Measurements from ENCODE around the gene POU2AF2.
"Not testable (repeated sequence)": the region's sequence is repeated elsewhere in the genome, so short reads cannot be mapped to it uniquely, and the experiment has no call there.

The POU2AF2 gene, protein sequence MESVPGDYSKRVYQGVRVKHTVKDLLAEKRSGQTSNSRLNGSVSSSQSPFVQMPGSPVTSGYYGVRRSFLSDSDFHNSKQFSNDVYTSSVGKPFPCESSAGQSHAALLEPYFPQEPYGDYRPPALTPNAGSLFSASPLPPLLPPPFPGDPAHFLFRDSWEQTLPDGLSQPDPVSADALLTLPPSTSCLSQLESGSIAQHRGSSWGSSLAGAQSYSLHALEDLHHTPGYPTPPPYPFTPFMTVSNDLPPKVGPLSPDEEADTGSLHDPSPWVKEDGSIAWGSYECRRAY

DNA sequence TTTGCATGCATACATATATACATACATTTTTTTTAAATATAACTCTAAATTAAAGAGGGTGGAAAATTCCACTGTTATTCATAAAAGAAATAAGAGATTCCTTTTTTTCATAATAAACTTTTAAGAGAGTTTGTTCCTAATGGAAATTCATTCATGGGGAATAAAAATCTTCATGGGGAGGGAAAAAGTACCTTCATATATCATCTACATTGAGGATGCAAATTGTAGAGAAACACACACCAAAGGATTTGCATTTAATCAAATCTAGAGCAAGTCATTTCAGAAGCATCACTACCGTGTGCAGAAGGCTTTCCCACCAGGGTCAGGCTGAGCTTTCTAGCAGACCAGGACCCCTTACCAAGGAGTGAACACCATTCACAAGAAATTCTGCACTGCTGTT lies at the start of gene POU2AF2:
Gene POU2AF2 (plus strand): TSS at position 301 of the 400 bp plus-strand sequence. CDS start 129 bp downstream, outside the sequence.
- no peak for DNase-seq (ENCODE audit: low read depth in 2 of 2)

DNA sequence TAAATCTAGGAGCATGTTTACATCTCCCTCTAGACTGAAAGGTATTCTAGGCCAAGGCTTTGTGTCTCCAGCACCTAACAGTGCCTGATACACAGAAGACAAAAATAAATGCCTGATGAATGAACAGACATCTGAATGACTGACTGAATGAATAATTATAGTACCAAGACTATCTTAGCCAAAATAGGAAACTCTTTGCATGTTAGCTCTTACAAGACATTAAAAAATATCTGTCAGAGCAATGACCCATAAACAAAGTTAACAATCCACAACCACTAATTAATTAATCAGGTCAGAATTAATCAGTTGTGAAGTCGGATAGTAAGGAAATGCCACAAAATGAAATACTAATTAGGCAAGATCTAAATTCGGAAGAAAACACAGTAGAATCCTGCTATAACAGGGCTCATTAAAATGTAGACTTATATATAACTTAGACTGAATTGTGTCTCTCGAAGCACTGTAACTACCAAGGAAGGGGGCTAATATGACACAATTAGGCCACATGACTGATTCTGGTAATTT lies 45.5 kb upstream of the POU2AF2 start:
- DNase-seq (ENCODE audit: low read depth in 2 of 2), result no peak

DNA sequence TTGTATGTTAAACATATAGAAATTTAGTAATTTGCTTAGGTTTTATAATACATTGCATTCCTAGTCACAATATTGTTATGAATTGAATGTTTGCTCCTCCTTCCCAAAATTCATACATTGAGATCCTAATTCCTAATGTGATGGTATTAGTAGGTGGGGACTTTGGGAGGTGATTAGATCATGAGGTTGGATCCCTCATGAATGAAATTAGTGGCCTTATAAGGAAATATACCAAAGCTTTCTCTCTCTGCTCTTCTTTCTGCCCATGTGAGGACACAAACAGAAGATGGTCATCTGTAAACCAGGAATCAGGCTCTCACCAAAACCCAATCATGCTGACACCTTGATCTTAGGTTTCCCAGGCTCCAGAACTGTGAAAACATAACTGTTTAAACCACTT lies 41.3 kb upstream of the POU2AF2 start:
- no peak for DNase-seq (ENCODE audit: low read depth in 2 of 2)

DNA sequence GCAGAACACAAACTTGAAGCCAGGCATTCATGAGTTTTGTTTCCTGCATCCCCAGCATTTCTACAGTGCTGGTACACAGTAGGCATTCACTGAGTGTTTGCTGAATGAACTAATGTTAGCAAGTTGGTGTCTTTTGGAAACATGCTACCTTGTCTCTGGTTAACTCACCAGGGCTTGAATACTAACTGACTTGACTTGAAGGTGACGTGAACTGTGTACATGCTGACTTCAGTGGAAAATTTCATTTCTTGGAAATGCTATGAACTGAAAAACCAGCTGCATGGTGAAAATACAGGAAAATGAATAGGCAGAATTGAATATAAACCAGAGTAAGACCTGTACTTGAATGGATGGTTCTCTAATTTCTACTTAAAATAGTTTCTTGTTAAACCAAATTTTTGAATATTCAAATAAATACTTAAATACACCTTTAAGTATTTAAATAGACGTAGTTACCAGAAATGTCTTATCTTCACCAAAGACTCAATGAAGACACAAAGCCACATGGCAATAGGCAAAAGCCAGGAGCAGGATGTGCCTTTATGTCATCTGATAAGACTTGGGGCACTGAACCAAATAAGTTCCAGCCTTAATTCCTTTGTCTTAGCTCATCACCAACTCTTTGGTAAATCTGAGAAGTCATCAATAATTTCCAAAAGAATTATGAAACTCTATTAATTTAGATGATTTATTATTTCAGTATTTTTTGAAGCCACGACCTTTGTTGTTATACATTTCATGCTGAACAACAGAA lies 39.7 kb upstream of the POU2AF2 start:
- no peak for DNase-seq (ENCODE audit: low read depth in 2 of 2)

DNA sequence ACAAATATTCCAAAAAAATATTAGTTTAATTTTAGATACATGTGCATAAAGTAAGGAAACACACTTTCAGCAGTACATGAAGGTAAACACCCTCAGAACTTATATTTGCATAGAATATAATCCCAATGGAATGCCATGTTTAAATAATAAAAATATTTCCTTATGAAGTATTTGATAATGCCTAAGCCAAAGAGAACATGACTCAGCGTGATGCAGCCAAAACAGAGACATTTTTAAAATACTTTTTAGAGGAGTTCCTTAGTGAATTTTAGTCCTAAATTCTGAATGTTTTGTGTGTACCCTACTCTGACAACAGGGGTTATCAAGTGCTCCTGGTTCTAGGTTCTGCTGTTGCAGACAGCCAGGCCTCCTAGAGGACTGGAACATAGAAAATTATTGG lies 39.1 kb upstream of the POU2AF2 start:
- DNase-seq (ENCODE audit: low read depth in 2 of 2), result no peak

DNA sequence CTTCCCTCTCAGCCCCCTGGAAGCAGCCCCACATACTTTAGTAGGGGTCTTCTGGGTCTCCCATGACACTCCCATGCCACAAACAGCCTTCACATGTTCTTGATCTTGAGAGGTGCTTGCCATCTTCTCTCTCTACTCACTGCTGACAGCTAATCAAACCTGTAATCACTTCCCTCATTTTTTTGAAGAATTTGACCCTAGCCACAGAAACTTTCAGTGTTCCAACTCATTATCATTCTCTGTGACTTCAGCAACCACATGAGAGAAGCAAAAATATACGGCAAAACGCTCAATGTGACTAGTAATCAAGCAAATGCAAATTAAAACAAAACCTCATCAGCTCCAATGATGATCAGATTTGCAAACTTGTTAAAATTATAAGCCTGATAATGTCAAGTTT lies 38.3 kb upstream of the POU2AF2 start:
- DNase-seq (ENCODE audit: low read depth in 2 of 2), result no peak

DNA sequence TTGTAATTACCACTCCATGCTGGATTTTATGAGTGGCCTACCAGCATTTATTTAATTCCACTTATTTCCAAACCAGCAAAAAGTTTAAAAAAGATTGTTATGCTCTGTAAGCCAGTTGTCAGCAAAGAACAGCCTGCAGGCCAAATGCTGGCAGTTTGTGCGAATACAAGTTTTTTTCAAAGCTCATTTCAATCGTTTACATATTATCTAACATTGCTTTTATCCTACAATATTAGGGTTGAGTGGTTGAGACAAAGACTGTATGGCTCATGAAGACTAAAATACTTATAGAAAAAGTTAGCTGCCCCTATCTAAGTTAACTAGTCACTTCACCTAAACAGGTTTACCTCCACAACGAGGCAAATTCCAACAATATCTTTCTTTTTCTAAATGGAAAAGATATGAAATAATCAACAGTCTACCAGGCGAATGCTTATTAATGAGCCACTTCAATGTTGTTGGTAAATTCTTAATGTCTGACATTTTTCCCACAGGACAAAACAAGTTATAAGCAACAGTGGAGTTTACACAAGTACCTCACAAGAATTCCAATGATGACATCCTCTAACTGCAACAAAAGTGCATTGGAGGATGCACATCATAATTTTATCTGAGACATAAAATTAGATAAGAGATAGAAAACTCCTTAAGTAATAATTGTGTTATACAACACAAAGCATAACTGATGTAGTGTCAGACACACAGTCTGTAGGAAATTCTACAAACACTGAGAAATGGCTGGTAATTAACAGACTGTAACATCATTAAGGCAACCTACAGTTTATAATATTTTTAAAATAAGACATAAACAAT lies 35.8 kb upstream of the POU2AF2 start:
- no peak for DNase-seq (ENCODE audit: low read depth in 2 of 2)

DNA sequence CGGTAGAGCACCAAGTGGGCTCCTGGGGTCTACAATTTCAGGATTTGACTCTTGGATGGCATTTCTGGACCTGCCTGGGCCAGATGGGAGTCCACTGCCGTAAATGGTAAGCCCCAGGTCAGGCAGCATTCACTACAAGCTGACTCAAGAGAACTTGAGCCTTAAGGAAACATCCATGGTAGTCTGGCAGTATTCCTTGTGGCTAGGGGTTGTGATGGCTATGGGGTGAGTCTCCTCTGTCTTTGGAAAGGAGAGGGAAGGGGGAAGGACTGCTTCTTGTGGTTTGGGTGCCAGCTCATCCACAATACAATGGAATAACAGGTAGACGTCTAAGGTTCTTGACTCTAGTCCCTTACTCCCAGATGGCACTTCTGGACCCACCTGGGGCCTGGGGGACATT lies 32.3 kb upstream of the POU2AF2 start:
- no peak for DNase-seq (ENCODE audit: low read depth in 2 of 2)

DNA sequence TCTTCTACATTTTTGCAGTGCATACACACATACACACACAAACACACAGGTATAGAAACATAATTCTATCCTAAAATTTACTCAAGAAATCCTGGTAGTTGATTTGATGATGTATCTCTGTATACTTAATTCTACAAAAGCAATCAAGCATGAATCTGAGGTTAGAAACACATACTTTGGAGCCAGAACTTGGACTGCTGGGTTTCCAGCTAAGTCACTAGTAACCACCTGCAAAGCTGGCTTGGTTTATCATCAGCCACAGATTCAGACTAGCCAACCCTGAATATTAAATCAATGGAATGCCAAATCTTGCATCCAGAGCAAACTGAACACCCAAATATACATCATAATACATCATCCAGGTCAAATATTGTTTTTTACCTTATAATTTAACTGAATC lies 24.8 kb upstream of the POU2AF2 start:
- DNase-seq (ENCODE audit: low read depth in 2 of 2), result no peak

DNA sequence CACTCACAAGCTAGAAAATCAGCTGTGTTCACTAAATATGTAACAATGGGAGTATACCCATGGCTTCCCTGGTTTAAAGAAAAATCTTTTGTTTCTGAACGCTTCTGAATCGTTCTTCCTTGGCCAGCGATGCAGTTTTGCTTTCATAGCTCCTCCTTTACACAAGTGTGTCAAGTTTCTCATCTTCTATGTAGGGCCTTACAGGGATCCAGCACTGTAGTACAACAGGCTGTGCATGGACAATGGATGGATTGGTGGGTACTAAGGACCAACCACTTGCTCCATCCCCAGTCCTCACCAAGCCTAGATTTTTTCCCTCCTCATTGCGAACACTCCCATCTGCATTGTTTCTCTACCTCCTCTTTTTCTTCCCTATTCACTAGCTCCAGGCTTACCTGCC lies 24.3 kb upstream of the POU2AF2 start:
- DNase-seq (ENCODE audit: low read depth in 2 of 2), result no peak

DNA sequence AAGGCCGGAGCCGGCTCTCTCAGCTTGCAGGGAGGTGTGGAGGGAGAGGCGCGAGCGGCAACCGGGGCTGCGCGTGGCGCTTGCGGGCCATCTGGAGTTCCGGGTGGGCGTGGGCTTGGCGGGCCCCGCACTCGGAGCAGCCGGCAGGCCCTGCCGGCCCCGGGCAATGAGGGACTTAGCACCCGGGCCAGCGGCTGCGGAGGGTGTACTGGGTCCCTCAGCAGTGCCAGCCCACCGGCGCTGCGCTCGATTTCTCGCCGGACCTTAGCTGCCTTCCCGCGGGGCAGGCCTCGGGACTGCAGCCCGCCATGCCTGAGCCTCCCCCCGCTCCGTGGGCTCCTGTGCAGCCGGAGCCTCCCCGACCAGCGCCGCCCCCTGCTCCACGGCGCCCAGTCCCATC lies 23.6 kb upstream of the POU2AF2 start:
- not testable (repeated sequence) for DNase-seq (ENCODE audit: low read depth in 2 of 2)

DNA sequence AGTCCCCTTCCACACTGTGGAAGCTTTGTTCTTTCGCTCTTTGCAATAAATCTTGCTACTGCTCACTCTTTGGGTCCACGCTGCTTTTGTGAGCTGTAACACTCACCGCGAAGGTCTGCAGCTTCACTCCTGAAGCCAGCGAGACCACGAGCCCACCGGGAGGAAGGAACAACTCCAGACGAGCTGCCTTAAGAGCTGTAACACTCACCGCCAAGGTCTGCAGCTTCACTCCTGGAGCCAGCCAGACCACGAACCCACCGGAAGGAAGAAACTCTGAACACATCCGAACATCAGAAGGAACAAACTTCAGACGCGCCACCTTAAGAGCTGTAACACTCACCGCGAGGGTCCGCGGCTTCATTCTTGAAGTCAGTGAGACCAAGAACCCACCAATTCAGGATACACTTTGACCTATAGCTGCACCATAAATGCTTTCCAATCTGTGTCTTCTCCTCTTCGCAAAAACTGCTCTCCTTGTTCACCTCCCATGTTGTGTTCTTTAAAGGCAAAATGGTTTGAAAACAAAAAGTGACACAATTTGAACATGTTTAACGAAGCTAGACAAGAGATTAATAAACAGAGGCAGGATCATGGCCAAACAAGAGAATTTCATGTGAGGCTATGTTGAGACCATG lies 22.6 kb upstream of the POU2AF2 start:
- DNase-seq (ENCODE audit: low read depth in 2 of 2), result not testable (repeated sequence)

DNA sequence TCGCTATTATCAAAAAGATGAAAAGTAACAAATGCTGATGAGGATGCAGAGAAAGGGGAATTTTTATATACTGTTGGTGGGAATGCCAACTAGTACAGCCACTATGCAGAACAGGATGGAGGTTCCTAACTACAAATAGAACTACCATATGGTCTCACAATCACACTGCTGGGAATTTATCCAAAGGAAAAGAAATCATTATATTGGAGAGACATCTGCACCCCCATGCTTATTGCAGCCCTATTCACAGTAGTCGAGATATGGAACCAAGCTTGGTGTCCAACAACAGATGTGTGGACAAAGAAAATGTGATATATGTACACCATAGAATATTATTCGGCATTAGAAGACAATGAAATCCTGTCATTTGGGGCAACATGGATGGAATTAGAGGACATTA lies 19.6 kb upstream of the POU2AF2 start:
- no peak for DNase-seq (ENCODE audit: low read depth in 2 of 2)

DNA sequence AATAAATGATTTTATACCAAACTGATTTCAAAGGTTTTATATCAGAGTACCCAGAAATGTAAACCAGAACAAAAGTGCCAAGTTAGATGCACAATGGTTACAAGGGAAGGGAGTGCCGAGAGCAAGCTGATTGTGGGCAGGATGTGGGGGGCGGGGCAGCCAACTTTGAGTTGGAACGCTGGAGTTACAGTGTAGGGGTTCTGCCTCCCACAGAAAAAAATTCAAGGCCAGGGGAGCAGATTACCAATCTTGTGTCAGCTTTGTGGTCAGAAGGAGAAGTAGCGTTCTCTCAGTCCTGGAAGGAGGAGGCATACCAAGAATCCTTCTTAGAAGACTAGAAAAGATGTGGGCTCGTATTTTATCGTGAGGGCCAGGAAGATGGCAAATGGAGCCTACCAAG lies 15.9 kb upstream of the POU2AF2 start:
- no peak for DNase-seq (ENCODE audit: low read depth in 2 of 2)

DNA sequence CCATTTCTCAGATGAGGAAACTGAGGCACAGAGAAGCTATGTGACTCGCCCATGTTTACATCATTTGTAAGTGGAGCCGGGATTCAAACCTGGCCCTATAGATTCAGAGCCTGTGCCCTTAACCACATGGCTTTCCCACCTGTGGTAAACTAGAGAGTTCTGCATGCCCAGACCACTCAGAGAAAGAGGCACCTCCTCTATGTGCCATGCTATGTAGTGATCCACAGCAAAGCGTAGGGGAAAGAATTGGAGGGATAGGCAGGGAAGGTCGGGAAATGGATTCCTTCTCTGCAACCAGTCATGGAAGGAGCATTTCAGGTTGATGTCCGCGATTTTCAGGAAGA lies 15.4 kb upstream of the POU2AF2 start:
- DNase-seq (ENCODE audit: low read depth in 2 of 2), result no peak

DNA sequence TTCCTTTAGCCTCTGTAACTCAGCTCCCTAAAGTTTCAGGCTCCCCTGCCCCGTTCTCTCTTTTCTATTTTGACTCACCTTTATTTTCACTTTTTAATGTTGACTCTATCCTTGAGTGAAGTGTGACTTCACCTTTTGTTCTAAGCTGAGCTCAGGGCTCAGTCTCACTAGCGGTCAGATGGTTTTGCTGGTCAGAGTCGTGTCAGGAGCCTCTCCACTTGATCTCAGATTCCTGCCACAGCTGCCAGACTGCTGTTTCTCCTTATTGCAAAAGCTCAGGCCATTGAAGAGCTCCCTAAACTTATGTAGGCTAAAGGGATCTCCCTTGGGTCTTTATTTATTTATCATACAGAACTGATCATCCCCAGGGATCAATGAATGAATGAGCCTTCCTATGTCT lies 13.7 kb upstream of the POU2AF2 start:
- no peak for DNase-seq (ENCODE audit: low read depth in 2 of 2)

DNA sequence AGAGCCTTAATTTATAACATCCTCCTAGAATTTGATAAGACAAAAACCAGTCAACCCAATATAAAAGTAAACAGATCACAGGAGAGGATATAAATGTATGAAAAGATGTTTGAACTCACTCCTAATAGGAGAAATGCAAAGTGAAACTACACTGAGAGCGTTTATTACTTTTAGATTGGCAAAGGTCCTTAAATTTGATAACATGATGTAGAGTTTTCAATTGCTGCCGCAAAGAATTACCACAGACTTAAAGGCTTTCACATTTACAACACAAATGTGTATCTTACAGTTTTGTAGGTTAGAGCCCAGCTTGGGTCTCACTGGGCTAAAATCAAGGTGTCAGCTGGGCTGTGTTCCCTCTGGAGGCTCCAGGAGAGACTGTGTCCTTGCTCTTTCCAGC lies 9.1 kb upstream of the POU2AF2 start:
- no peak for DNase-seq (ENCODE audit: low read depth in 2 of 2)

DNA sequence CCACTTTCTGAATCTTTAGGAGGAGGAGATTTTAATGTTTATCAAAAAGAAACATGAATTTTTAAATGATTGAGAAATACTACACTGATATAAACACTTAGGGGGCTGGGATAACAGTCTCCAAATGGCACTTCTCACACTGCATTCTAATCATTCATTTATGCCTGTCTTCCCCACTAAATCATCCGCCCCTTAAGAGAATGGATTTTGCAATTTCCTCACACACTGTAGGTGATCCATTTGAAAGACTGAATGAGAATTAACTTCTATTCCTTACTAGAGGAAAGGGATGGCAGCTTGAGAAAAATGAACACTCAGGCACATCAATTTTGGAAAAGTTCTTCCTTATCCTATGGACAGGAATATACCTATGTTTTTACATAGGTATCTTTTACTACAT lies 7.6 kb upstream of the POU2AF2 start:
- DNase-seq (ENCODE audit: low read depth in 2 of 2), result no peak

DNA sequence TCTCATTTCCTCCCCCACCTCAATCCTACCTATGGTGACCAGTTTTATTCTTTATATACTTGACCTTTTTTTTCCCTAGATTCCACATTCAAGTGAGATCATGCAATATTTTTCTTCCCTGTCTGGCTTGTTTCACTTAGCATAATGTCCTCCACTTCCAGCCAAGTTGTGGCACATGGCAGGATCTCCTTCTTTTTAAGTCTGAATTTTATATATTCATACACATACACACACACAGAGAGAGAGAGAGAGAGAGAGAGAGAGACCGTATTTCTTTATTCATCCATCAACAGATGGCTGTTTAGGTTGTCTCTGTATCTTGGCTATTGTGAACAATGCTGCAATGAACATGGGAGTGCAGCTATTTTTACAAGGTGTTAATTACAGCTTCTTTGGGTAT lies 1.4 kb downstream of the POU2AF2 start:
- DNase-seq (ENCODE audit: low read depth in 2 of 2), result no peak

DNA sequence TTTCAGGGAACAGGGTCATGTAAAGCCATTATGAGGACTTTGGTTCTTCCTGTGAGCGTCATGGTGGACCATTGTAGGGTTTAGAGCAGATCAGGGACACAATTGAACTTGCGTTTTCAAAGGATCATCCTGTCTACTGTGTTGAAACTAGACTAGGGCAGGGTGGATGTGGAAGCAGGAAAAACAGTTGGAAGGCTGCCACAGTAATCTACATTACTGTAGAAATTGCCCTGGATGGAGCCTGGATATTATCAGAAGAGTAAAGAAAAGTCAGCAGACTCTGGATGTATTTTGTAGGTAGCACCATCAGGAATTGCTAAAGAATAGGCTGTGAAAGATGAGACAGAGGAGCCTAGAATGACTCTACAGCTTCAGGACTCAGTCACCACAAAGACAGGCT lies 5.4 kb downstream of the POU2AF2 start:
- DNase-seq (ENCODE audit: low read depth in 2 of 2), result no peak

DNA sequence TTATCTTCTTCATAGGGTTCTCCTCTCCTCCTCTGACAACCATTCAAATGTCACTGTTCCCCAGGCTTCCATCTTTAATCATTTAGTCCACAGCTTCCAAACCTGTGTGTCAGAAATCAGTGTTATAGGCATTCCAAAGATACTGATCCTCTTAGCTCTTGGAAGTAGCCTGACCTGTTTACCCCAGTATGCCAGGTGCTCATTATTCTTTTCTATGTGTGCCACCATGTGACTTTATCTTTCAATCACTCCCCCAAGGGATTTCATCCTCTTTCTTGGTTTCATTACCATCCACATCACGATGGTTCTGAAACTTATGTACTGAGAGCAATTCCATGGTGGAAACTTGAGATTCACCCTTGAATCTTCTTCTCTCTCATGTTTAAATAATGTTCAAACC lies 7.6 kb downstream of the POU2AF2 start:
- no peak for DNase-seq (ENCODE audit: low read depth in 2 of 2)

DNA sequence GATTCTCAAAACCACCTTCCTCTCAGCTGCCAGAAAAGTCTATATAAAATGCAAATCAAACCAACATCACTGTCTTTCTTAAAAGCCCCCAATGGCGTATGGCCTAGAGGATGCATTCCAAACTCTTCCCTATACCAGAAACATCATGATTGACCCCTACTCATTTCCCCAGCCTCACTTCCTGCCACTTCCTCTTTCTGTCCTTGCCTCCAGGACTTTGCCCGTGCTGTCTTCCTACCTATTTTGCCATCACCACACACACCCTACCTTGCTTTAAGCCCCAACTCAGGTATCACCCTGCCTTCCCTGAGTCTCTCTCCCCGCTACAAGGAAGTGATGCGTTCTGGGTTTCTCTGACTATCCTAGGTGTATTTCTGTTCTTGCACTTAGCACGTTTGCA lies 8.1 kb downstream of the POU2AF2 start:
- DNase-seq (ENCODE audit: low read depth in 2 of 2), result no peak

All from activated CD8-positive, alpha-beta memory T cell treated with anti-CD3 and anti-CD28 coated beads for 4 hours (primary cell).